KG1 (cell line): Measurements from ENCODE around the gene SMIM11.
"Not testable (repeated sequence)": the region's sequence is repeated elsewhere in the genome, so short reads cannot be mapped to it uniquely, and the experiment has no call there.

Experiments
- DNase-seq: peaks from one replicate; lab custom pipeline; 2025; lab: John Stamatoyannopoulos, UW

SMIM11 gene

GRCh38 chr21:34423805-34424204 is 48.5 kb downstream of the SMIM11 start, which contains the start of gene SMIM34:
Gene SMIM34, minus strand, starts transcription at chr21:34423951. Its CDS starts 112 bp downstream, at chr21:34423839.
- not testable (repeated sequence) for DNase-seq

DNA sequence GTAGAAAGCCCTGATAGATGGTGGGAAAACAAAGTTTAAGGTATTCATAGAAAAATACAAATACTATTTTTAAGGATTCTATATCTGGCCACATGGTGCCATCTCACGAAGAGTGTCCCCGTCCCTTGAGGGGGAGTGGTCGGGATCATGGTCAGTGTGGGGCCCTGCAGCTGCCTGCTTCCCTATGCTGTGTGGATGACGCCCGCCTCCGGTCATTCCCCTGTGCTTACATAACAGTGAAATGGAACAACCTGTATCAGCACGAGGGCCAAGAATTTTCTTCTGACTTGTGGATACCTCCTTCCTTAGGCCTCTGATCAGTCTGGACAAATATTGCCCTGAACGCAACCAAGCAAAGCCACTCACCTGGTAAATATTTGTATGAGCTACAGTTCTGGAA is 52.0 kb downstream of the SMIM11 start:
- not testable (repeated sequence) for DNase-seq

DNA sequence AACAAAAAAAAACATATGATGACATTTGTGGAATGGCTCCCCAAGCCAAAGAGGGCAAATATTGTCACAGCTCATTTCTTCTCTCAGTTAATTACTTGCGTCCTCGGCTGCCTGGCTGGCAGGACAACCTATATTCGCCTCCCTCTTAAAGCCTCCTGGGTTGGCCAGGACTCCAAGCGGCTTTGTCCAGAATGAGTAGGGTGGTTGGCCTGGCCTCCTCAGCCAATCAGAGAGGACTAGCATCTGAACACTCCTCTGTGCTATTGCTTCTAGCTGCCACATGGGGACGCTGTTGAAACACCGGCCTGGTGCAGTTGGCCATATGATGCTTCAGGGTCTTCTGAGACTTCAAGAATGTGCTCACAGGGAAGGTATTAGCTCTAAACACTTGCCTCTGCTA is 53.1 kb downstream of the SMIM11 start:
- DNase-seq = not testable (repeated sequence)

GRCh38 chr21:34429710-34430109 is 54.4 kb downstream of the SMIM11 start:
- DNase-seq = not testable (repeated sequence)
